ENCODE data around the gene TNRC18. TPM values are rescaled to one million over a fixed set of nuclear protein-coding genes. Genes with fewer than 3 reads are reported as not detected.

TNRC18 gene
- total RNA-seq, 1 experiment from 2014 or later: 159 TPM

- no peak for DNase-seq
- no peaks in the 10 kb centered on the region for H3K4me1 ChIP-seq (replicated peaks; ENCODE audit: insufficient read depth)
- intact Hi-C loops (cut with micrococcal nuclease; ENCODE audit: unreplicated experiment): no loop called here
- H3K9me3 ChIP-seq (ENCODE audit: insufficient read depth, low read depth): no peaks in the 10 kb centered on the region
- H3K36me3 ChIP-seq (ENCODE audit: low read depth): no peaks in the 10 kb centered on the region
- H4K20me1 ChIP-seq (ENCODE audit: insufficient read depth): peaks cover 44% of the 10 kb centered on the region
- H2AFZ ChIP-seq: no peak overlapping the region
- ChIA-PET CTCF (no interaction called here), POLR2A (ENCODE audit: unreplicated experiment) (no interaction called here)
- peaks cover 37% of the 10 kb centered on the region; the same call in 1 of the 2 replicates for H3F3A ChIP-seq (ENCODE audit: insufficient read depth, low read depth)
- no peak overlapping the region for H3K4me3 ChIP-seq
- no peaks in the 10 kb centered on the region for H3K79me2 ChIP-seq (ENCODE audit: low read depth)
- no TSS peak for BruUV-seq (replicated peaks)
- no peaks in the 10 kb centered on the region for H3K9me2 ChIP-seq (ENCODE audit: insufficient read depth)
- no peaks in the 10 kb centered on the region for H3K27me3 ChIP-seq (ENCODE audit: insufficient read depth, low read depth)
- no peak overlapping the region for H3K4me2 ChIP-seq
- no peak overlapping the region for H3K27ac ChIP-seq
- TF ChIP-seq CTCF (conservative IDR thresholded peaks at IDR 0.05): no peak
- no peak for TF ChIP-seq EZH2 (IDR thresholded peaks at IDR 0.05; ENCODE audit: low read depth)
These were observed 30.0 kb upstream of the TNRC18 start for GRCh38 chr7:5453566-5454075.

- CTCF ChIA-PET: no interaction called here
- TF ChIP-seq EZH2 (IDR thresholded peaks at IDR 0.05; ENCODE audit: low read depth) (no peak), CTCF (conservative IDR thresholded peaks at IDR 0.05) (no peak)
- POLR2A ChIA-PET (ENCODE audit: unreplicated experiment): no interaction called here
- H3F3A ChIP-seq (ENCODE audit: insufficient read depth, low read depth): peaks cover 39% of the 10 kb centered on the region; the same call in 1 of the 2 replicates
- intact Hi-C loops (cut with micrococcal nuclease; ENCODE audit: unreplicated experiment): no loop called here
- H4K20me1 ChIP-seq (ENCODE audit: insufficient read depth): peaks cover 50% of the 10 kb centered on the region
- no peaks in the 10 kb centered on the region for H3K9me2 ChIP-seq (ENCODE audit: insufficient read depth)
- no peak overlapping the region for H3K4me3 ChIP-seq
- H3K9me3 ChIP-seq (ENCODE audit: insufficient read depth, low read depth): no peaks in the 10 kb centered on the region
- DNase-seq: no peak
- H2AFZ ChIP-seq: no peak overlapping the region
- no peaks in the 10 kb centered on the region for H3K27me3 ChIP-seq (ENCODE audit: insufficient read depth, low read depth)
- H3K36me3 ChIP-seq (ENCODE audit: low read depth): no peaks in the 10 kb centered on the region
- BruUV-seq (replicated peaks): no TSS peak
- no peaks in the 10 kb centered on the region for H3K4me1 ChIP-seq (replicated peaks; ENCODE audit: insufficient read depth)
- H3K27ac ChIP-seq: no peak overlapping the region
- H3K79me2 ChIP-seq (ENCODE audit: low read depth): no peaks in the 10 kb centered on the region
- no peak overlapping the region for H3K4me2 ChIP-seq
These were observed 29.4 kb upstream of the TNRC18 start for GRCh38 chr7:5452937-5453540.

- no peak overlapping the region for H2AFZ ChIP-seq
- H3K27me3 ChIP-seq (ENCODE audit: insufficient read depth, low read depth): no peaks in the 10 kb centered on the region
- intact Hi-C loops (cut with micrococcal nuclease; ENCODE audit: unreplicated experiment): no loop called here
- BruUV-seq (replicated peaks): no TSS peak
- H3K9me3 ChIP-seq (ENCODE audit: insufficient read depth, low read depth): no peaks in the 10 kb centered on the region
- no peak for TF ChIP-seq EZH2 (IDR thresholded peaks at IDR 0.05; ENCODE audit: low read depth)
- TF ChIP-seq CTCF (conservative IDR thresholded peaks at IDR 0.05): no peak
- ChIA-PET CTCF (no interaction called here), POLR2A (ENCODE audit: unreplicated experiment) (no interaction called here)
- H3K27ac ChIP-seq: no peak overlapping the region
- no peak for DNase-seq
- no peaks in the 10 kb centered on the region for H3K36me3 ChIP-seq (ENCODE audit: low read depth)
- peaks cover 50% of the 10 kb centered on the region for H4K20me1 ChIP-seq (ENCODE audit: insufficient read depth)
- no peaks in the 10 kb centered on the region for H3K79me2 ChIP-seq (ENCODE audit: low read depth)
- H3F3A ChIP-seq (ENCODE audit: insufficient read depth, low read depth): peaks cover 41% of the 10 kb centered on the region; the same call in 1 of the 2 replicates
- no peak overlapping the region for H3K4me3 ChIP-seq
- no peaks in the 10 kb centered on the region for H3K4me1 ChIP-seq (replicated peaks; ENCODE audit: insufficient read depth)
- H3K9me2 ChIP-seq (ENCODE audit: insufficient read depth): no peaks in the 10 kb centered on the region
- H3K4me2 ChIP-seq: no peak overlapping the region
These were observed 28.9 kb upstream of the TNRC18 start for GRCh38 chr7:5452470-5452899.
